OCI-M1 (cell line): ENCODE measurements around the gene IL1RAP.

Experiments used
- DNase-seq: peaks from one replicate; lab custom pipeline; 2025; lab: John Stamatoyannopoulos, UW

IL1RAP gene

GRCh38 chr3:190577225-190577624, 63.3 kb downstream of the IL1RAP start:
- no peak for DNase-seq

GRCh38 chr3:190579514-190580137, 65.7 kb downstream of the IL1RAP start:
- DNase-seq: no peak

GRCh38 chr3:190580417-190580816, 66.5 kb downstream of the IL1RAP start:
- no peak for DNase-seq

- DNase-seq: peak; percentile 64
Measured at GRCh38 chr3:190581041-190581541, 67.2 kb downstream of the IL1RAP start.

- no peak for DNase-seq
Measured at GRCh38 chr3:190582667-190583066, 68.8 kb downstream of the IL1RAP start.

GRCh38 chr3:190585805-190586630, 72.1 kb downstream of the IL1RAP start:
- peak; percentile 84 for DNase-seq

- peak; percentile 45 for DNase-seq
Measured at GRCh38 chr3:190586631-190587011, 72.7 kb downstream of the IL1RAP start.

- no peak for DNase-seq
Measured at GRCh38 chr3:190588570-190588969, 74.7 kb downstream of the IL1RAP start.

GRCh38 chr3:190589326-190589725, 75.4 kb downstream of the IL1RAP start:
- DNase-seq: no peak

- DNase-seq: no peak
Measured at GRCh38 chr3:190591080-190591479, 77.2 kb downstream of the IL1RAP start.

GRCh38 chr3:190593075-190593474, 79.2 kb downstream of the IL1RAP start:
- no peak for DNase-seq

- DNase-seq: peak; percentile 10
Measured at GRCh38 chr3:190594171-190594570, 80.3 kb downstream of the IL1RAP start.

- DNase-seq: no peak
Measured at GRCh38 chr3:190595179-190595795, 81.4 kb downstream of the IL1RAP start.

GRCh38 chr3:190595807-190596206, 81.9 kb downstream of the IL1RAP start:
- no peak for DNase-seq

GRCh38 chr3:190596349-190597285, 82.7 kb downstream of the IL1RAP start:
- no peak for DNase-seq

- no peak for DNase-seq
Measured at GRCh38 chr3:190597291-190597690, 83.4 kb downstream of the IL1RAP start.

GRCh38 chr3:190601622-190602021, 87.7 kb downstream of the IL1RAP start:
- no peak for DNase-seq

GRCh38 chr3:190605385-190605784, 91.5 kb downstream of the IL1RAP start:
- no peak for DNase-seq

- no peak for DNase-seq
Measured at GRCh38 chr3:190606596-190606995, 92.7 kb downstream of the IL1RAP start.

GRCh38 chr3:190607021-190607420, 93.1 kb downstream of the IL1RAP start:
- DNase-seq: no peak

GRCh38 chr3:190608850-190609589, 95.1 kb downstream of the IL1RAP start:
- DNase-seq: no peak
